Gastroesophageal sphincter (tissue), 4 donors: Measurements from ENCODE around the gene RBPJ. TPM values are rescaled to one million over a fixed set of nuclear protein-coding genes. Genes with fewer than 3 reads are reported as not detected.
"Not testable (repeated sequence)": the region's sequence is repeated elsewhere in the genome, so short reads cannot be mapped to it uniquely, and the experiment has no call there.

Experiments used
- ATAC-seq: fragments of 150-250 bp; one replicate; pipeline ENCODE4 v1.9.1; 2016; ENCODE audit warnings: mild to moderate bottlenecking, moderate library complexity
- H3K27ac ChIP-seq, 4 donors: fragments of 200-600 bp; sonication (generic) in 3 of 4; 1 replicate in 3 of 4; 2 replicates in 1 of 4; pipeline ENCODE4 v1.5.1; 2016 to 2019
- H3K27me3 ChIP-seq: fragments of 200-600 bp; sonication (generic); one replicate; pipeline ENCODE4 v1.5.1; 2019
- H3K36me3 ChIP-seq, 2 donors: fragments of 200-600 bp; sonication (generic); one replicate each; pipeline ENCODE4 v1.5.1; 2019; ENCODE audit warnings: control low read depth in 1 of 2
- H3K4me1 ChIP-seq, 3 donors: fragments of 200-600 bp; sonication (generic); 1 replicate in 2 of 3; 2 replicates in 1 of 3; pipeline ENCODE4 v1.5.1; 2016 to 2019; ENCODE audit warnings: control low read depth in 2 of 3
- H3K4me3 ChIP-seq, 2 donors: fragments of 200-600 bp; sonication (generic); one replicate each; pipeline ENCODE4 v1.5.1; 2019; ENCODE audit warnings: mild to moderate bottlenecking in 1 of 2, moderate library complexity in 1 of 2
- H3K9me3 ChIP-seq, 3 donors: fragments of 200-600 bp; sonication (generic); one replicate each; pipeline ENCODE4 v1.5.1; 2017 to 2019; ENCODE audit warnings: control low read depth in 2 of 3
- CTCF ChIP-seq, 4 experiments: fragments of 200-600 bp in 2 of 4; fragments of 450-650 bp in 2 of 4; sonication (generic) in 1 of 4; IDR thresholded peaks; one replicate each; pipeline ENCODE4 v1.5.1; 2017 to 2019; ENCODE audit warnings: antibody characterized with exemption in 4 of 4, mild to moderate bottlenecking in 2 of 4, moderate library complexity in 2 of 4
- EP300 ChIP-seq: sonication (generic); formaldehyde crosslinking; IDR thresholded peaks from one replicate; pipeline ENCODE4 v1.6.1; 2017; ENCODE audit warnings: antibody characterized with exemption, mild to moderate bottlenecking
- POLR2A ChIP-seq, 2 donors: fragments of 450-650 bp; IDR thresholded peaks; one replicate each; pipeline ENCODE4 v1.6.1; 2017; ENCODE audit warnings: antibody characterized with exemption in 2 of 2, mild to moderate bottlenecking in 2 of 2, moderate library complexity in 1 of 2
- POLR2AphosphoS5 ChIP-seq: sonication (generic); formaldehyde crosslinking; IDR thresholded peaks from one replicate; pipeline ENCODE4 v1.6.1; 2017; ENCODE audit warnings: antibody characterized with exemption
- WGBS, 2 donors: methylation state at CpG; one replicate each; pipeline ENCODE4 v1.1.5; 2018; ENCODE audit warnings: low coverage in 1 of 2; 5-methylcytosine and 5-hydroxymethylcytosine counted together
- total RNA-seq, 4 donors: library from RNA; depleted of rRNA; stranded (reverse); fragments of >200 nt; gene quantifications; one replicate each; pipeline ENCODE4 v1.1.0, GENCODE V29; 2016

The RBPJ gene
- total RNA-seq, 4 donors from 2014 or later = 49.5 to 128 (median 77.6) TPM

GRCh38 chr4:26308568-26308967, 12.2 kb upstream of the RBPJ start:
- TF ChIP-seq CTCF (IDR thresholded peaks at IDR 0.05) = no peak
- no peaks in the 10 kb centered on the region for H3K36me3 ChIP-seq
- no peaks in the 10 kb centered on the region for H3K9me3 ChIP-seq
- H3K4me3 ChIP-seq = no peak overlapping the region
- H3K27ac ChIP-seq = no peak overlapping the region
- no peak for ATAC-seq
- no peaks in the 10 kb centered on the region for H3K27me3 ChIP-seq
- H3K4me1 ChIP-seq = peaks cover 0 to 9% (median 4%) of the 10 kb centered on the region in 3 donors

GRCh38 chr4:26310264-26310663, 10.6 kb upstream of the RBPJ start:
- H3K27ac ChIP-seq = no peak overlapping the region
- ATAC-seq = no peak
- TF ChIP-seq POLR2AphosphoS5 (no peak), CTCF (IDR thresholded peaks at IDR 0.05) (no peak), EP300 (no peak)
- H3K27me3 ChIP-seq = no peaks in the 10 kb centered on the region
- peaks cover 0 to 9% (median 4%) of the 10 kb centered on the region in 3 donors for H3K4me1 ChIP-seq
- H3K4me3 ChIP-seq = no peak overlapping the region
- H3K36me3 ChIP-seq = no peaks in the 10 kb centered on the region
- peaks cover 0 to 9% (median 0%) of the 10 kb centered on the region in 3 donors for H3K9me3 ChIP-seq
- WGBS, 2 donors = 50 to 100% methylated on average over 1 to 2 of the region's 2 CpGs

- Histone ChIP-seq H3K36me3 (no peaks in the 10 kb centered on the region), H3K4me1 (peaks cover 0 to 9% (median 4%) of the 10 kb centered on the region in 3 donors), H3K27me3 (no peaks in the 10 kb centered on the region), H3K9me3 (peaks cover 0 to 16% (median 0%) of the 10 kb centered on the region in 3 donors), H3K4me3 (no peak overlapping the region), H3K27ac (no peak overlapping the region)
- ATAC-seq = no peak
- TF ChIP-seq POLR2A (IDR thresholded peaks at IDR 0.05) (no peak), CTCF (IDR thresholded peaks at IDR 0.05) (no peak)
Measured at GRCh38 chr4:26311633-26312032, 9.2 kb upstream of the RBPJ start.

- H3K27me3 ChIP-seq, H3K27ac ChIP-seq, H3K4me3 ChIP-seq, H3K4me1 ChIP-seq, ATAC-seq, H3K36me3 ChIP-seq: not testable (repeated sequence)
- WGBS, 2 donors = 91 to 92% methylated on average over 6 to 7 of the region's 8 CpGs
- peaks cover 0 to 16% (median 0%) of the 10 kb centered on the region in 3 donors for H3K9me3 ChIP-seq
Measured at GRCh38 chr4:26315316-26315932, 5.4 kb upstream of the RBPJ start.

GRCh38 chr4:26317766-26318165, 3.0 kb upstream of the RBPJ start:
- H3K36me3 ChIP-seq = no peaks in the 10 kb centered on the region
- 100% methylated on average over 1 of the region's 2 CpGs; no CpG with 5 or more reads in 1 of the 2 donors for WGBS, 2 donors
- H3K4me1 ChIP-seq = peaks cover 0 to 22% (median 4%) of the 10 kb centered on the region in 3 donors
- H3K9me3 ChIP-seq = peaks cover 0 to 16% (median 0%) of the 10 kb centered on the region in 3 donors
- TF ChIP-seq POLR2AphosphoS5 (no peak), CTCF (IDR thresholded peaks at IDR 0.05) (no peak), EP300 (no peak), POLR2A (IDR thresholded peaks at IDR 0.05) (no peak)
- no peaks in the 10 kb centered on the region for H3K27me3 ChIP-seq
- no peak overlapping the region for H3K27ac ChIP-seq
- ATAC-seq = no peak
- H3K4me3 ChIP-seq = no peak overlapping the region
